Nephron (organoid): Measurements from ENCODE around the gene ZYX.
A peak's percentile ranks its signal among the peaks of the same experiment; 100 is the strongest.

Experiments
- H3K27ac Mint-ChIP-seq, 3 experiments: 2 replicates each; pipeline ENCODE4 v1.8.0; 2020; ENCODE audit warnings: mixed read lengths in 3 of 3, mild to moderate bottlenecking in 2 of 3, moderate library complexity in 1 of 3
- H3K27me3 Mint-ChIP-seq: 2 replicates; pipeline ENCODE4 v1.8.0; 2021; ENCODE audit warnings: low read depth, mild to moderate bottlenecking, moderate library complexity, mixed read lengths
- H3K36me3 Mint-ChIP-seq: 2 replicates; pipeline ENCODE4 v1.8.0; 2020; ENCODE audit warnings: low read depth, mixed read lengths
- H3K4me1 Mint-ChIP-seq: 2 replicates; pipeline ENCODE4 v1.8.0; 2020; ENCODE audit warnings: mixed read lengths
- H3K4me3 Mint-ChIP-seq, 3 experiments: 2 replicates each; pipeline ENCODE4 v1.8.0; 2020; ENCODE audit warnings: mild to moderate bottlenecking in 3 of 3, mixed read lengths in 3 of 3, moderate library complexity in 2 of 3
- H3K9me3 Mint-ChIP-seq: 2 replicates; pipeline ENCODE4 v1.8.0; 2020; ENCODE audit warnings: mixed read lengths
- CTCF ChIP-seq, 3 experiments: fragments of 200-600 bp; sonication (generic); IDR thresholded peaks; one replicate each; pipeline ENCODE4 v1.5.0; 2021; ENCODE audit warnings: antibody characterized with exemption in 3 of 3; ENCODE audit not compliant: unreplicated experiment in 3 of 3

The ZYX gene

GRCh38 chr7:143385891-143386781 is 5.0 kb downstream of the ZYX start:
- Mint-ChIP-seq H3K27ac (no peak overlapping the region), H3K9me3 (no peaks in the 10 kb centered on the region), H3K4me3 (no peak overlapping the region), H3K36me3 (peaks cover 14% of the 10 kb centered on the region), H3K4me1 (peaks cover 8% of the 10 kb centered on the region), H3K27me3 (no peaks in the 10 kb centered on the region)
- no peak for TF ChIP-seq CTCF (IDR thresholded peaks at IDR 0.05; ENCODE audit: unreplicated experiment in 3 of 3)

DNA sequence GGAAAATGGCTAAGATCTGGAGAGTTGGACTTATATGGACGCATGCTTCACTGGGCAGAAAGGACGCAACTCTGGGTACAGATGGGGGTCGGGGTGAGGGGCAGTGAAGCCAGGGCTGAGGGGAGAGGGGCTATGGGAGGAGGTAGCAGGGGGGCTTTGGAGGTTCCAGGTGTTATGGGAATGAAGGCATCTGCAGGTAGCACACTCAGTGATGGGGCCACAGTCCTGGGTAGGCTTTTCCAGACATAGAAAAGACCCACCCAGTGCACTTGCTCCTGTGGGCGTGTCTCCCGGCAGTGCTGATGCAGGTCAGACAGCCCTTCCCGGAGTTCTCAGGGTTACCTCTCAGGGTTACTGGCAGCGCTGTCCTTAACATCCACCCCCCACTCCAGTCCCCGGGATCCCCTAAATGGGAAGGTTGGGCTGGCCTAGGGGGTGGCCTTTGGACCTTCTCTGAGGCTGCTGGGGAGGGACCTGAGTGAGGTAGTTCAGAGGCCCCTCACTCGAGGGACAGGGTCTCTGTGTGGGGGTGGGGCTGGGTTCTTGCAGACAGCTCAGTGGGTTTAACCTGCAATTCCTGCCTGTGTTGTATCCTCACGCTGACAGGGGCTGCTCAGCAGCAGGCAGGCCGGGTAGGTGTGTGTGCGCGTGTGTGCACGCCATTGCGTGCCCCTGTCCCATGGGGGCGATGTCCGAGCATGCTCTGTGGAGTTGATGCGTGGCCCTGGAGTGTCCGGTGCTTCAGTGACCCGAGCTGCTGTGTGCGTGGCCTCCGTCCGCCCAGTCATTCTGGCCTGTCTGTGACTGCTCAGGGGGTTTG is 6.2 kb downstream of the ZYX start:
- no peak overlapping the region for H3K27ac Mint-ChIP-seq
- H3K9me3 Mint-ChIP-seq, result no peaks in the 10 kb centered on the region
- H3K4me3 Mint-ChIP-seq, result no peak overlapping the region
- no peak for TF ChIP-seq CTCF (IDR thresholded peaks at IDR 0.05; ENCODE audit: unreplicated experiment in 3 of 3)
- no peaks in the 10 kb centered on the region for H3K27me3 Mint-ChIP-seq
- H3K36me3 Mint-ChIP-seq, result peaks cover 19% of the 10 kb centered on the region
- peaks cover 13% of the 10 kb centered on the region for H3K4me1 Mint-ChIP-seq

DNA sequence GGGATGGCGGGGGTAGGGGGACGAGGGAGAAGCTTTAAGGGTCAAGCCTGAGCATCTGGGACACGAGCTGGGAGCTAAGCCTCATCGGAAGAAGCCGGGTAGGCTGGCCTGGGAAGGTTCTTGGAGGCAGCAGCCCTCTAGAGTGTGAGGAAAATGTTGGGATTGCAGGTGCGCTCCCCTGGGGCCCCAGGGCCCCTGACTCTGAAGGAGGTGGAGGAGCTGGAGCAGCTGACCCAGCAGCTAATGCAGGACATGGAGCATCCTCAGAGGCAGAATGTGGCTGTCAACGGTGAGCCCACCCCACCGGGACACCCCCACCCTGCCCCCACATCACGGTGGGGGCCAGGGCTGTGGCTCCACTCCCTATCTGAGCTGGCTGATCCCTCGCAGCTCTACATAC is 6.9 kb downstream of the ZYX start:
- peaks cover 17% of the 10 kb centered on the region for H3K4me1 Mint-ChIP-seq
- no peak overlapping the region for H3K4me3 Mint-ChIP-seq
- H3K9me3 Mint-ChIP-seq, result no peaks in the 10 kb centered on the region
- no peaks in the 10 kb centered on the region for H3K27me3 Mint-ChIP-seq
- no peak overlapping the region for H3K27ac Mint-ChIP-seq
- peaks cover 25% of the 10 kb centered on the region for H3K36me3 Mint-ChIP-seq
- no peak for TF ChIP-seq CTCF (IDR thresholded peaks at IDR 0.05; ENCODE audit: unreplicated experiment in 3 of 3)

- H3K36me3 Mint-ChIP-seq, result peaks cover 29% of the 10 kb centered on the region
- no peaks in the 10 kb centered on the region for H3K27me3 Mint-ChIP-seq
- H3K4me1 Mint-ChIP-seq, result peaks cover 19% of the 10 kb centered on the region
- no peak overlapping the region for H3K4me3 Mint-ChIP-seq
- H3K27ac Mint-ChIP-seq, result no peak overlapping the region
- H3K9me3 Mint-ChIP-seq, result no peaks in the 10 kb centered on the region
- no peak for TF ChIP-seq CTCF (IDR thresholded peaks at IDR 0.05; ENCODE audit: unreplicated experiment in 3 of 3)
Measured at GRCh38 chr7:143388491-143389101, 7.5 kb downstream of the ZYX start.

- Mint-ChIP-seq H3K27ac (peak overlapping the region in 1 of 3 experiments; percentile 51), H3K9me3 (no peaks in the 10 kb centered on the region), H3K36me3 (peaks cover 35% of the 10 kb centered on the region), H3K4me1 (peaks cover 19% of the 10 kb centered on the region), H3K4me3 (no peak overlapping the region), H3K27me3 (no peaks in the 10 kb centered on the region)
- TF ChIP-seq CTCF (IDR thresholded peaks at IDR 0.05; ENCODE audit: unreplicated experiment in 3 of 3), result no peak
Measured at GRCh38 chr7:143389316-143390103, 8.4 kb downstream of the ZYX start.
